ENCODE results near the gene NRXN3. TPM values are rescaled to one million over a fixed set of nuclear protein-coding genes. Genes with fewer than 3 reads are reported as not detected.

The NRXN3 gene
- total and polyA plus RNA-seq, 8 donors: 1.3 to 7.6 (median 1.5) TPM

DNA sequence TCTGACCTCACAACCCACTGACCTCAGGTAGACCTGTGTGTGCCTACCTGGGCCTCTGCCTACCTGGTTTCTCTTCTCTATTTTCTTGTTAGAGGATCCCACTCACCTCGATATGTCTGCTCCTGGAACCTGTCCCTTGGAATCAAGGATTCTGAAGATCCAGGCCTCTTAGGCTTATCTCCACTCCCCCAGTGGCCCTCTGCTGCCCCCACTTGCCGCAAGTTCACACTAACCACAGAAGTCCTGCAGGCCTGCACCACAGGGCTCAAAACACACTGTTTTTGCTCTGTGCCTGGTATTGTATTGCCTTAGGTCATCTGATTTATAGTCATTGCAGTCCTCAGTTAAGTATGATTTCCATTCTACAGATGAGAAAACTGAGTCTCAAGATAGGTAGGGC is 15.3 kb upstream of the NRXN3 start:
- peaks cover 0 to 4% of the 10 kb centered on the region in 2 donors for H3K27me3 ChIP-seq
- TF ChIP-seq, protein P1, sequence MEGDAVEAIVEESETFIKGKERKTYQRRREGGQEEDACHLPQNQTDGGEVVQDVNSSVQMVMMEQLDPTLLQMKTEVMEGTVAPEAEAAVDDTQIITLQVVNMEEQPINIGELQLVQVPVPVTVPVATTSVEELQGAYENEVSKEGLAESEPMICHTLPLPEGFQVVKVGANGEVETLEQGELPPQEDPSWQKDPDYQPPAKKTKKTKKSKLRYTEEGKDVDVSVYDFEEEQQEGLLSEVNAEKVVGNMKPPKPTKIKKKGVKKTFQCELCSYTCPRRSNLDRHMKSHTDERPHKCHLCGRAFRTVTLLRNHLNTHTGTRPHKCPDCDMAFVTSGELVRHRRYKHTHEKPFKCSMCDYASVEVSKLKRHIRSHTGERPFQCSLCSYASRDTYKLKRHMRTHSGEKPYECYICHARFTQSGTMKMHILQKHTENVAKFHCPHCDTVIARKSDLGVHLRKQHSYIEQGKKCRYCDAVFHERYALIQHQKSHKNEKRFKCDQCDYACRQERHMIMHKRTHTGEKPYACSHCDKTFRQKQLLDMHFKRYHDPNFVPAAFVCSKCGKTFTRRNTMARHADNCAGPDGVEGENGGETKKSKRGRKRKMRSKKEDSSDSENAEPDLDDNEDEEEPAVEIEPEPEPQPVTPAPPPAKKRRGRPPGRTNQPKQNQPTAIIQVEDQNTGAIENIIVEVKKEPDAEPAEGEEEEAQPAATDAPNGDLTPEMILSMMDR (IDR thresholded peaks at IDR 0.05): no peak
- no peaks in the 10 kb centered on the region for H3K9me3 ChIP-seq
- no peaks in the 10 kb centered on the region for H3K4me1 ChIP-seq
- H3K4me3 ChIP-seq: no peak overlapping the region
- H3K27ac ChIP-seq: no peak overlapping the region
- no peak for ATAC-seq
- H3K36me3 ChIP-seq: no peaks in the 10 kb centered on the region
- DNase-seq: no peak
- intact Hi-C loops (cut with DNase I): no loop called here

DNA sequence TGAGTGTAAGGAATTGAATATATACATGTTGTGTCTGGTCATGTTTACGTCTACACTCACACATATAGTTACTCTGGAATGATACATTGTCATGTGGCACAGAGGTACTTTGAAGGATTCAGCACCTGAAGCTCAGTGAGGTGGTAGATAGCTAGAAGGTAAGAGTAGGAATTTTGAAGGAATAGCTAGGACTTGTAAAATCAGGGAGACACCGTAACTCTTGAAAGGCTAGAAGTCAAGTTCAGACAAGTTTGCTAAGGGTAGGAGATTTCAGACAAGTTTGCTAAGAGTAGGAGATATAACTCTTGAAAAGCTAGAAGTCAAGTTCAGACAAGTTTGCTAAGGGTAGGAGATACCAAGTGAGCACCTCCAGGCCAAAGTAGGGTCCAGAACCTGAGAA is 14.0 kb upstream of the NRXN3 start:
- Histone ChIP-seq H3K4me1 (no peaks in the 10 kb centered on the region), H3K4me3 (no peak overlapping the region), H3K27ac (no peak overlapping the region), H3K27me3 (peaks cover 0 to 4% of the 10 kb centered on the region in 2 donors), H3K9me3 (no peaks in the 10 kb centered on the region), H3K36me3 (no peaks in the 10 kb centered on the region)
- intact Hi-C loops (cut with DNase I): no loop called here
- TF ChIP-seq, protein P1 (IDR thresholded peaks at IDR 0.05): no peak
- DNase-seq: no peak
- no peak for ATAC-seq

DNA sequence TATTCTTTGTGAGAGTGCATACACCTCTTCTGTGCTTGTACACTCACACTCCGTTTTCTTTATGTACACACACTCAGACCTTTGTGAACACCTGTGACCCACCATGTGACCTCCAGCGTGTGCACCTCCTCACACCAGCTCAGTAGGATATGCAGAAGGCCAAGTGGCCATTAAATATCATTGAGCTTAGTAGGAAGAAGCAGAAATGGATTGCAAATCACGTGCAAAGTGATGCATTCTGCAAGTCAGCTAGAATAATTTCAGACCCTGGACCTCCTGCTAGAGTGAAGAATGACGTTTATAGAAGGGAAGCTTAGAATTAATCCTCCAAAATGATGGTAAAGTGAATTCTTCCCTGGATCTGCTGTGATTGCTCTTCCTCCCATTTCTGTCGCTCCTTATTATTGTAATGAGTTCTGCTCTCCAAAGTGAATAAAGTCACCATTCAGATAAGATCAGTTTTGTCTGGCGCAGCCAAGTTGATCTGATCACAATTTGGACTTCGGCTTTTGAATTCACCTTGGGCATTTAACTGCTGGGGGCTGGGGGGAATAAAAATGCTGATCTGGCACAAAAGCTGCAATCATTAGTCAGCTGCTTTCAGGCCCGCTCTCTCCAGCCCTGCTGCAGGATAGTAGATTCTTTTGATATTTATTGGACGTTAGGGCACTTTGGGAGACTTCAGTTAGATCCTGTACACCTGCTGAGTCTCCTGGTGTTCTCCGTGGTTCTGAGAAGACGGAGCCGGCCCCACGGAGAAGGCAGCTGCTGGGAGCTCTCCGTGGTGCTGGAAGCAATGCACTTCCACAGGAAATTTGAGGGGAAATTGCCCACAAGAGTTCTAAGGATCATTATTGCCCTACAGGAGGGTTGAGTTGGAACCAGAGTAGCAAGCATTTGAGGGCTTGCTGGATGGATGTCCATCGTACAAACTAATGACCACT is 12.4 kb upstream of the NRXN3 start:
- no peak overlapping the region for H3K27ac ChIP-seq
- H3K9me3 ChIP-seq: no peaks in the 10 kb centered on the region
- H3K27me3 ChIP-seq: peaks cover 0 to 4% of the 10 kb centered on the region in 2 donors
- ATAC-seq (peak; percentile 71), DNase-seq (peak in 2 of 4 donors; percentile 19 to 37)
- no peaks in the 10 kb centered on the region for H3K4me1 ChIP-seq
- H3K36me3 ChIP-seq: no peaks in the 10 kb centered on the region
- no peak overlapping the region for H3K4me3 ChIP-seq
- TF ChIP-seq, protein P1 (IDR thresholded peaks at IDR 0.05): no peak
- intact Hi-C loops (cut with DNase I): no loop called here

DNA sequence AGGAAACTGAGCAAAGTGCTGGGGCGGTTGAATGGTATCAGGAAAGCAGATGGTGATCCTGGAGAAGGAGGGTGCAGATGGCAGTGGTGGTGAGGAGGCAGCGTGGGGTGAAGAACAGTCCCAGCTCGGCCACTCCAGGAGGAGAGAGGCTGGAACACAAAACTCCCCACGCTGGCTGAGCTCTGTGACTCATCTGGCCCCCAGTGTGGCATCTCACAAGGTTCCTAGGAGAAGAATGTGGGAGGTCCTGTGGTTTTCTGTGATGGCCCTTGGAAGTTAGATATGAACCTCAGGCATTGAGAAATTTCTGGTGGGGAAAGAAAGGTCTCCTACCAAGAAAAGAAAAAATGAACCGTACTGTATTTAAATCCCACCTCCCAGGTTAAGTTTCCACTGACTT is 8.0 kb upstream of the NRXN3 start:
- H3K9me3 ChIP-seq: no peaks in the 10 kb centered on the region
- DNase-seq (no peak), ATAC-seq (no peak)
- H3K4me1 ChIP-seq: no peaks in the 10 kb centered on the region
- intact Hi-C loops (cut with DNase I): no loop called here
- peaks cover 0 to 13% of the 10 kb centered on the region in 2 donors for H3K27me3 ChIP-seq
- no peak overlapping the region for H3K27ac ChIP-seq
- H3K36me3 ChIP-seq: no peaks in the 10 kb centered on the region
- H3K4me3 ChIP-seq: no peak overlapping the region
- TF ChIP-seq, protein P1 (IDR thresholded peaks at IDR 0.05): no peak

DNA sequence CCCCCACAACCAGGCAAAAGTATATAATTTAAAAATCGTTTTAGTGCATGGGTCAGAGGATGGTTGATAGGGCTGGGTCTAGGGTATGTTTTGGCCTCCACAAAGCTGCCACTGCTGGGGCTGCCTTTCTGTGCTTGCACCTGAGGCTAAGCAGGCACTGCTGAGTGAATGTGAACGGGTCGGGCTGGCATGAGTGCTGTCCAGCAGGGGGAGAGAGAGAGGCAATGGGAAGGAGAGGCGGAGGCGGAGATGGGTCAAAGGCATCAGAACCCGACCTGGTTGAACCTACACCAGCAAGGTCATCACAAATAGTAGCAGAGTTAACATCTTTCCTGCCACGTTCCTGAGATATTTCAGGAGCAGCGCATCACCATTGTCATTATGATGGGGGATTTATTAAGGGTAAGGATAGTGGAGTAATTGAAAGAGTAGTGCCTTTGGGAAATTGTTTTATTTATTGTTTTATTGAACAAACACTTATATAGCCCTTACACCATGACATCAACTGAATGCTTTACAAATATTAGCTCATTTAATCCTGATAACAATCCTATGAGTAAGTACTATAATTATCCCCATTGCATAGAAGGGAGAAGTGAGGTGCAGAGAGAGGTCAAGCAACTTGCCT is 5.8 kb upstream of the NRXN3 start:
- TF ChIP-seq, protein P1 (IDR thresholded peaks at IDR 0.05): peak; percentile 30 to 36
- peak in 1 of 4 donors; percentile 7 for DNase-seq
- intact Hi-C loops (cut with DNase I): no loop called here

More for the DNA sequence above, 5.8 kb upstream of the NRXN3 start:
- Histone ChIP-seq H3K27me3 (peaks cover 0 to 9% of the 10 kb centered on the region in 2 donors), H3K4me3 (no peak overlapping the region), H3K9me3 (no peaks in the 10 kb centered on the region), H3K4me1 (no peaks in the 10 kb centered on the region), H3K27ac (no peak overlapping the region), H3K36me3 (no peaks in the 10 kb centered on the region)
- ATAC-seq: peak; percentile 76

Data from left lung (tissue), 10 donors.